Right atrium auricular region (tissue), 2 donors: ENCODE measurements around the gene PAX5. TPM values are rescaled to one million over a fixed set of nuclear protein-coding genes. Genes with fewer than 3 reads are reported as not detected.

Experiments used
- DNase-seq: peaks from one replicate; pipeline ENCODE4 v3.0.0-alpha.2; 2019; ENCODE audit warnings: low spot score
- H3K27ac ChIP-seq, 2 donors: fragments of 200-600 bp; sonication (generic); 1 replicate in 1 of 2; 2 replicates in 1 of 2; pipeline ENCODE4 v1.5.1; 2016 to 2019
- H3K27me3 ChIP-seq, 2 donors: fragments of 200-600 bp; sonication (generic); one replicate each; pipeline versions ENCODE4 v1.5.1 to v1.6.0; 2017 to 2019
- H3K36me3 ChIP-seq: fragments of 200-600 bp; sonication (generic); one replicate; pipeline ENCODE4 v1.5.1; 2016
- H3K4me1 ChIP-seq, 2 donors: fragments of 200-600 bp; sonication (generic); one replicate each; pipeline versions ENCODE4 v1.5.1 to v1.6.0; 2017 to 2019
- H3K4me3 ChIP-seq, 2 donors: fragments of 200-600 bp; sonication (generic); 1 replicate in 1 of 2; 2 replicates in 1 of 2; pipeline ENCODE4 v1.5.1; 2017 to 2019; ENCODE audit warnings: mild to moderate bottlenecking in 1 of 2, moderate library complexity in 1 of 2
- H3K9me3 ChIP-seq, 2 donors: fragments of 200-600 bp; sonication (generic); one replicate each; pipeline ENCODE4 v1.5.1; 2019
- CTCF ChIP-seq, 2 donors: fragments of 200-600 bp; sonication (generic); IDR thresholded peaks; one replicate each; pipeline ENCODE4 v1.5.1; 2019; ENCODE audit warnings: antibody characterized with exemption in 2 of 2
- total RNA-seq, 2 donors: library from RNA; depleted of rRNA; stranded (reverse); fragments of >200 nt; gene quantifications; one replicate each; pipeline ENCODE4 v1.1.0, GENCODE V29; 2016

Gene PAX5
- total RNA-seq, 2 donors from 2014 or later: 0.59 TPM; not detected in 1

DNA sequence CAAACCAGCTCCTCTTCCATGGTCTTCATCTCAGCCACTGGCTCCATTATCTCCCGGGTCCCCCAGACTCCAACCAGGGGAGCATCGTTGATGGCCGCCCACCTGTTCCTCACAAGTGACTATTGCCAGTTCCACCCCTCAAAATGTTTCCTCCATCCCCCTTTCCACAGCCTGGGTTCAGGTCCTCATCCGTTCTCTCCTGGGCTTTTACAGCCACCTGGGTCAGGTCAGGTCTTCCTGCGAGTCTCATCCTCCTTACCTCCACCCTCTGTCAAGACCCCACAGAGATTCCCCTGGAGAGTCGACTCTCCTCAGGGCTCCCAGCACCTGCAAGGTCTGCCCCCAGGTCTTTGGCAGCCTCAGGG is 133.2 kb downstream of the PAX5 start:
- Histone ChIP-seq H3K27ac (no peak overlapping the region), H3K36me3 (no peaks in the 10 kb centered on the region), H3K27me3 (no peaks in the 10 kb centered on the region), H3K4me3 (no peak overlapping the region), H3K4me1 (no peaks in the 10 kb centered on the region), H3K9me3 (no peaks in the 10 kb centered on the region)
- no peak for DNase-seq
- no peak for TF ChIP-seq CTCF (IDR thresholded peaks at IDR 0.05)

GRCh38 chr9:36900136-36900855 is 133.8 kb downstream of the PAX5 start:
- no peak for TF ChIP-seq CTCF (IDR thresholded peaks at IDR 0.05)
- H3K9me3 ChIP-seq: no peaks in the 10 kb centered on the region
- H3K4me1 ChIP-seq: no peaks in the 10 kb centered on the region
- no peak overlapping the region for H3K4me3 ChIP-seq
- DNase-seq: no peak
- H3K36me3 ChIP-seq: no peaks in the 10 kb centered on the region
- no peaks in the 10 kb centered on the region for H3K27me3 ChIP-seq
- no peak overlapping the region for H3K27ac ChIP-seq

GRCh38 chr9:36899406-36899805 is 134.7 kb downstream of the PAX5 start:
- TF ChIP-seq CTCF (IDR thresholded peaks at IDR 0.05): no peak
- Histone ChIP-seq H3K27ac (no peak overlapping the region), H3K27me3 (no peaks in the 10 kb centered on the region), H3K4me3 (no peak overlapping the region), H3K4me1 (no peaks in the 10 kb centered on the region), H3K36me3 (no peaks in the 10 kb centered on the region), H3K9me3 (no peaks in the 10 kb centered on the region)
- no peak for DNase-seq

- Histone ChIP-seq H3K4me3 (no peak overlapping the region), H3K9me3 (no peaks in the 10 kb centered on the region), H3K4me1 (no peaks in the 10 kb centered on the region), H3K36me3 (no peaks in the 10 kb centered on the region), H3K27ac (no peak overlapping the region), H3K27me3 (no peaks in the 10 kb centered on the region)
- no peak for TF ChIP-seq CTCF (IDR thresholded peaks at IDR 0.05)
- DNase-seq: no peak
Measured at GRCh38 chr9:36898431-36899020, 135.5 kb downstream of the PAX5 start.

- Histone ChIP-seq H3K27ac (no peak overlapping the region), H3K9me3 (no peaks in the 10 kb centered on the region), H3K27me3 (no peaks in the 10 kb centered on the region), H3K4me1 (no peaks in the 10 kb centered on the region), H3K4me3 (no peak overlapping the region), H3K36me3 (no peaks in the 10 kb centered on the region)
- DNase-seq: no peak
- no peak for TF ChIP-seq CTCF (IDR thresholded peaks at IDR 0.05)
Measured at GRCh38 chr9:36897478-36897877, 136.6 kb downstream of the PAX5 start.

GRCh38 chr9:36897019-36897418 is 137.0 kb downstream of the PAX5 start:
- Histone ChIP-seq H3K9me3 (no peaks in the 10 kb centered on the region), H3K27me3 (no peaks in the 10 kb centered on the region), H3K36me3 (no peaks in the 10 kb centered on the region), H3K27ac (no peak overlapping the region), H3K4me3 (no peak overlapping the region), H3K4me1 (no peaks in the 10 kb centered on the region)
- no peak for TF ChIP-seq CTCF (IDR thresholded peaks at IDR 0.05)
- DNase-seq: no peak
